ENCODE measurements around the gene ZKSCAN8.

DNA sequence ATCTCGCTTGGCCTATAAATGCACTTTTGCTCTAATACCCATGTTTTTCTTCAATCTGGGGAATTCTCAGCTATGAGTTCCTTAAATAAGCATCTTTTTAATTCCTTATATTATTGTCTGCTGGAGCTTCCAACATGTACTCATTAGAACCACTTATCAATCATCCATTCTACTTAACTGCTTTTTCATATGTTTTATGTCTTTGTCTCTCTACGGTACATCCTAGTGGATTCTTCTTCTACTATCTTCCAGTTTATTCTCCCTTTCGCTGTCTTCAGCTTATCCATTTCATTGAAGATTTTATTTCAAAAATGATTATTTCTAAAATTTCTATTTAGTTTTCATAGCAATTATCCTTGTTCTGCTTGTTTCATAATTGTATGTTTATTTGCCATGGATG, 29.7 kb upstream of the ZKSCAN8 start:
- TF ChIP-seq POLR2AphosphoS5 (IDR thresholded peaks at IDR 0.05) = no peak
- TF ChIP-seq POLR2A (IDR thresholded peaks at IDR 0.05) = no peak
- no peak for TF ChIP-seq CTCF (IDR thresholded peaks at IDR 0.05)
- no peak for TF ChIP-seq EP300 (IDR thresholded peaks at IDR 0.05)

Data from suprapubic skin (tissue), 4 donors.